GM03348 (cell line): Measurements from ENCODE around the gene RFXANK.
"Not testable (repeated sequence)": the region's sequence is repeated elsewhere in the genome, so short reads cannot be mapped to it uniquely, and the experiment has no call there.

ENCODE experiments used
- DNase-seq: peaks from one replicate; pipeline ENCODE4 v3.0.0; 2012; ENCODE audit warnings: low spot score

Gene RFXANK

GRCh38 chr19:19170053-19170872, 21.8 kb upstream of the RFXANK start, which contains the start of gene MEF2B:
Gene MEF2B, minus strand, starts transcription at chr19:19170263. Its CDS starts 19,528 bp downstream, at chr19:19150735.
- DNase-seq: peak; percentile 93

GRCh38 chr19:19170873-19171672, 21.0 kb upstream of the RFXANK start:
- DNase-seq: no peak

GRCh38 chr19:19171821-19172532, 20.1 kb upstream of the RFXANK start:
- no peak for DNase-seq

DNA sequence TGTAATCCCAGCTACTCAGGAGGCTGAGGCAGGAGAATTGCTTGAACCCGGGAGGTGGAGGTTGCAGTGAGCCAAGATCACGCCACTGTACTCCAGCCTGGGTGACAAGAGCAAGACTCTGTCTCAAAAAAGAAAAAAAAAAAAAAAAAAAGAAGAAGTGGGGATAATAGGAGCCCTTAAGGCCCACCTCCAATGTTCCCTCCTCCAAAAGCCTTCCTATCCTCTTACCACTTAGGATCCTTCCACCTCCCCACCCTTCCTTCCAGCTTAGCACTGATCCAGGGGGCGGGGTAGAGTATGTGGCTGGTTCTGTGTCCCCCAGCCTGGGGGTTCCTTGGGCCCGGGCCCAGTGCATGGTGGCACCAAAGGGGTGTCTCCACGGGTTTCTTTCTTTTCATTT, 18.8 kb upstream of the RFXANK start:
- DNase-seq: not testable (repeated sequence)

DNA sequence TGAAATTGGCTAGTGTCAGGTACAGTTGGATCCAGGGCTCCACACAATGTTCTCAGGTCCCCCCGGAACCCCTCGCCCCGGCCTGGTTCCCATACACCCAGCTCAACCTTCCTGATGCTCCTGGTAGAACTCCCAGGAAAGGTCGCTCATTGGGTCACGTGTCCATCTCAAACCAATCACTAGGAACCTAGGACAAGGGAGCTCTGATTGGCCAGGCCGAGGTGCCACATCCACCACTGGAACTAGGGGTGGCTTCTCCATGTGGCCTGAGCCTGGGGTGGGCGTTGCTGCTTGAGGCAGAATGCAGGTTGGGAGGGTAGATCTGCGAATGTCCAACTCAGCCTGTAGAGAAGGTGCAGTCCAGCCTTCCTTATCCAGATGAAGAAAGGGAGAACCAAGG, 15.1 kb upstream of the RFXANK start:
- no peak for DNase-seq

DNA sequence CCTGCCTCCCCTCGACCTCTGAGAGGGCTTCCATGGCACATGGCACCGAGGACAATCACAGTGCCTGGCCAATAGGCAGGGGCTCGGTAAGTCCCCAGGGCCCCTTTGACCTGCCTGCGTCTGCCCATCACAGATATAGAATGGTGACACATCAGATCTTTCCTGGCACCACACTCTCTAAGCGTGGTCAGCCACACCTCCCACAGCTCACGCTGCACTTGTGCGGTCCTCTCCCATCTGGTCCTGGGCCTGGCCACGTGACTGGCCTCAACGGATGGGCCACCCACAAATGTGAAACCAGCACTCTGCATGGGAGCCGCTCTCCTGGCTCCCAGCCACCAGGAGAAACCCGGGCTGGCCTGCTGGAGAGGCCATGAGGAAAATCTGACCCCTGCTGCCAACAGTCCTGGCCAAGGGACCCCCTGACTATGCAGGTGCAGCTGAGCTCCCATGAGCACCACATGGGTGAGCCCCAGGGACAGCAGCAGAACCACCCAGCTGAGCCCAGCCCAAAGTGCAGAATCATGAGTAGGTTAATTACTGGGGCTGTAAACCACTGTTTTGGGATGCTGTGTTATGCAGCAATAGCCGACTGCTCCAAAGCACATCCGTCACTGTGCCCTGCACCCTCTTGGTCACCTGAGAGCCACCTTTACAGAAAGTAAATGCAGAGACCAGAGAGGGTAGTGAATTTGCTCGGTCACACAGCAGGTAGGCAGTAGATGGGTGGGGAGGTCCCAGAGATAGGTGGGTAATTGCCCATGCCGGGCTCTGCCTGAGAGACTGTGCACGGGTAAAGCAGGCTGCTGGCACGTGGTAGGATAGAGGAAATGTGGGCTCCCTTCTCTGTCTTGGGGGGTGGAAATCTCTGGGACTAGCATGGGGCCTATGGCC, 12.3 kb upstream of the RFXANK start:
- DNase-seq: no peak

- no peak for DNase-seq
Observed at GRCh38 chr19:19181488-19181998, 10.5 kb upstream of the RFXANK start.

DNA sequence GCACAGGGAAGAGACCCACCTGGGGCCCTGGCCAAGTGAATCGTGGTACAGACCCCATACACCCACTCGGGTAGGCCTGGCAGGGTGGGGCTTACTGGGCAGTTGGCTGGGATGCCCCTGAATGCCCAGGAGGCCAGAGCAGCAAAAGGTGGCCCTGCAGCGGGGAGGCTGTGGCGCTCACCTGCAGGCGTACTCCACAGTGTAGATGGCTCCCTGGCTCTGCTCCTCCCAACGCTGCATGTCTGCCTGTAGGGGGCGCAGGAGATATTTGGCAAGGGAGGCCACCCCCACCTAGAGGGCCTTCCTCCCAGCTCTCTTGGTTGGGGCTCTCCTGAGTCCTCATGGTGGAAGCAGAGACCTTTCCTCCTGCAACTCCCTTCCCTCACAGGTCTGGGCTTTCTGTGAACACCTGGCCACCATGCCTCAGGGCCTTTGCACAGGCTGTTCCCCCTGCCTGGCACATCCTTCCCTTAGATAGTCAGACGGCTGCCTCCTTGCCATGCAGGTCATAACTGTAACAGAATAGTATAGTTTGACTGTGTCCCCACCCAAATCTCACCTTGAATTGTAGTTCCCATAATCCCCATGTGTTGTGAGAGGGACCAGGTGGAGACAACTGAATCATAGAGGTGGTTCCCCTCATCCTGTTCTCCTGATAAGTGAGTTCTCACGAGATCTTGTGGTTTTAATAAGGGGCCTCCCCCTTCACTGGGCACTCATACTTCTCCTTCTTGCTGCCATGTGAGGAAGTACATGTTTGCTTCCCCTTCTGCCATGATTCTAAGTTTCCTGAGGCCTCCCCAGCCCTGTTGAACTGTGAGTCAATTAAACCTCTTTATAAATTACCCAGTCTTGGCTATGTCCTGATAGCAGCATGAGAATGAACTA, 6.0 kb upstream of the RFXANK start:
- peak; percentile 69 for DNase-seq

DNA sequence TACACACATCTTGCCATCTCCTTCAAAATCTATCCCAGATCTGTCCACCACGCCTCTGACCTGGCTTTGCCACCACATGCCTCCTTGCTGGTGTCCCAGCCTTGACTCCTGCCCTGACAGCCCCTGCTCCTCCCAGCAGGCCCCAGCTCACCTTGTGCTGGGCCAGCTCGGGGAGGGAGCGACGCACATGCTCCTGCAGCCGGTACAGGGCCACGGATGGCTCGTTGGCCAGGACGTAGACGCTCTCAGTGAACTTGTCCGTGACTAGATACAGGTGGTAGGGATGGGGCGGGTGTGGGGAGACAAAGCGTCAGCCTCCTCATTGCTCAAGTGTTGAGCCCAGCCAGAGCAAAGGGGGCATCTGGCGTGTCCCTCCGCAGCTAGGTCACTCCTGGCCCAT, 5.3 kb upstream of the RFXANK start:
- DNase-seq: no peak

DNA sequence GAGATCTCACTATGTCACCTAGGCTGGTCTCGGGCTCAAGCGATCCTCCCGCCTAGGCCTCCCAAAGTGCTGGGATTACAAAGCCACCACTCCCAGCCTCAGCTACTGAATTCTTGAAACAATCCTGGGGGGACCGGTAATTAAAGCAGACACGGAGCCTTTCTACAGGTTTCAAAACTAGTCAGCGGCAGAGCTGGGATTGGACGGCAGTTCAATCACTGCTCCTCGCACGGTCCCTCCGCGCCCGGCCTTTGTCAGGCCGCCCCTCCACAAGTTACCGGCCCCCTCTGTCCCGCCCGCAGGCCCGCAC, 335 bp upstream of the RFXANK start:
- no peak for DNase-seq

DNA sequence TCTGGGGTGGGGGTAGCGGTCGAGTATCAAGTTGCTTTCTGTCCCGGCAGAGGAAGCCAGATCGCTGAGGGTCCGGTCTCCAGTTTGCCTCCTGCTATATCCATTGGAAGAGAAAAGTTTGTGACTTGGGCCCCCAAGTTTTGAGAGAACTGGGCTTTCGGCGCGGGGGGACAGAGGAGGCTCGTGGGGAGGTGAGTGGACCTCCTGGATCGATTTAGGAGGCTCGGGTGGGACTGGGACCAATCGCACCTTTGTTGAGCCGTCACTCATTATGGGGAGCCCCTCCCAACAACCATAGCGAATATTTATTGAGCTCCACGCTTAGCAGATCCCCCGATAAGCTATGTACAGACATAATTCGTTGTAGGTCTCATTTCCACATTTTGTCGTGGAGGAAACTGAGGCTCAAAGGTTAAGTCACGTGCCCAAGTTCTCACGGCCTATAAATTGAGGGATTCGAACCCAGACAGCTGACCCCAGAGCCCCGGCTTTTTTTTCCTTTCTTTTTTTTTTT, 909 bp downstream of the RFXANK start:
- DNase-seq: no peak

- no peak for DNase-seq
Observed at GRCh38 chr19:19193926-19194325, 1.9 kb downstream of the RFXANK start.

DNA sequence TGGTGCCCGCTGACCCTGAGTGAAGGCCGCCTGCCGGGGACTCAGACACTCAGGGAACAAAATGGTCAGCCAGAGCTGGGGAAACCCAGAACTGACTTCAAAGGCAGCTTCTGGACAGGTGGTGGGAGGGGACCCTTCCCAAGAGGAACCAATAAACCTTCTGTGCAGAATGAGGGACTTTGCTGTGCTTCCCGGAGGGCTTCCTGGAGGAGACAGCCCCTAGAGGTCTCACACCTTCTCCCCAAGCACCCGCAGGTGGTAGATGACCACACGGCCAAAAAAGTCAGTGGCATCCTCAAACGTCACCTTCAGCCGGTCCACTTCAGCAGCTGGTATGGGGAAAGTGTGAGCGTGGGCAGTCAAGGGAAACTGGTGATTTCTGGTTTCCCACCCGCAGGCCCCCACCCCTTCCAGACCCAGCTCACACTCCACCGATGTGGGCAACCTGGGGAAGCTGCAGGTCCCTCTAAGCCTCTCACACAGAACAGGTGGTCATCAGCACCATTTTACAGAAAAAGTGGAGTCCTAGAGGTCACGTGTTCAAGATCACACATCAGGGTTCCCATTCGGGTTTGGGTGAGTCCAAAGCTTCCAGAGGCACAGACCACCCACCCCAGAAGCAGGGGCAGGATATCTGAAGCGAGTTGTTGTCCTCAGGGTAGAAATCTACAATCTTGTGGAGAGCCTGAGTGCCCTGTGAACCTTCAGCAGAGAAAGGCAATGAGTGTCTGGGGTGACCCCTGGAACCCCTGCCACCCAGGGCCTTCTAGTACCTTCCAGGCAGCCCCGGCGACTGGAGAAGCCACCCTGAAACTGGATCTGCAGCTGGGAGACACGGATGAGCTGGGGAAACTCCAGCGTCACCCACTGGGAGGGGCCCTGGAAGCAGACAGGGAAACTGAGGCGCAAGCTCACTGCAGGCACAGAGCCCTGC, 9.9 kb downstream of the RFXANK start:
- DNase-seq: no peak

- no peak for DNase-seq
Observed at GRCh38 chr19:19202707-19203011, 10.6 kb downstream of the RFXANK start.

DNA sequence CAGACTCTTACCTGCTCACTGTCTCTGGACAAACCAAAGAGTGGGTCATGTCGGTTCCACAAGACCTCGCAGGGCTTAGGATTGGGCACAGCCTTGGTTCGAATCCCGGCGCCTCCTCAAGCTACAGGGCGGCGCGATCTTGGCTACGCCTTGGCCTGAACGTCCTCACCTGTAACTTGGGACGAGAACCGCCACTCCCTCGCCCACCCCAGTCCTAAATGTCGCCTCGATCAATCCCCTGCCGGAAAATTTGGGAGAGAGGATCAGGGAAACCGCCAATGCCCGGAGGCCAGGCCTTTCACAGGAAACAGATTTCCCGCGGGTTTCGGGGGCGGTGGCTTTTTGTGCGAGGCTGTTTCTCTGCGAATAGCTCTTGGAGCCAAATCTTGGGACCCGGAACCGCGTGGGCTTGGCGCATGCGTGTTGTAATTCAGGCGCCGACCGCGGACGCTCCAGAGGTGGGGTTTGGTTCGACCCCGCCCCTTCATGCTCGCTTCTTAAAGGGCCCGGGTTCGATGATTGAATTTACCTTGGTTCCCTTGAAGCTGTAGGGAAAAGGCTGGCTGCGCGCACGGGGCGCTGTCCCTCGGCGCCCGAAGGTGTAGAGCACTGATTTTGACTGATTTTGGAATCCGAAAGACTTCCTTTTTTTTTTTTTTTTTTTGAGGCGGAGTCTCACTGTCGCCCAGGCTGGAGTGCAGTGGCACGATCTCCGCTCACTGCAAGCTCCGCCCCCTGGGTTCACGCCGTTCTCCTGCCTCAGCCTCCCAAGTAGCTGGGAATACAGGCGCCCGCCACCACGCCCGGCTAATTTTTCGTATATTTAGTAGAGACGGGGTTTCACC, 11.2 kb downstream of the RFXANK start, which contains the start of gene NR2C2AP:
Gene NR2C2AP (minus strand): TSS at position 403 of the 845 bp plus-strand sequence. CDS start 354 bp downstream, at position 49.
- peak; percentile 99 for DNase-seq

GRCh38 chr19:19204181-19204580, 12.1 kb downstream of the RFXANK start:
- DNase-seq: no peak

DNA sequence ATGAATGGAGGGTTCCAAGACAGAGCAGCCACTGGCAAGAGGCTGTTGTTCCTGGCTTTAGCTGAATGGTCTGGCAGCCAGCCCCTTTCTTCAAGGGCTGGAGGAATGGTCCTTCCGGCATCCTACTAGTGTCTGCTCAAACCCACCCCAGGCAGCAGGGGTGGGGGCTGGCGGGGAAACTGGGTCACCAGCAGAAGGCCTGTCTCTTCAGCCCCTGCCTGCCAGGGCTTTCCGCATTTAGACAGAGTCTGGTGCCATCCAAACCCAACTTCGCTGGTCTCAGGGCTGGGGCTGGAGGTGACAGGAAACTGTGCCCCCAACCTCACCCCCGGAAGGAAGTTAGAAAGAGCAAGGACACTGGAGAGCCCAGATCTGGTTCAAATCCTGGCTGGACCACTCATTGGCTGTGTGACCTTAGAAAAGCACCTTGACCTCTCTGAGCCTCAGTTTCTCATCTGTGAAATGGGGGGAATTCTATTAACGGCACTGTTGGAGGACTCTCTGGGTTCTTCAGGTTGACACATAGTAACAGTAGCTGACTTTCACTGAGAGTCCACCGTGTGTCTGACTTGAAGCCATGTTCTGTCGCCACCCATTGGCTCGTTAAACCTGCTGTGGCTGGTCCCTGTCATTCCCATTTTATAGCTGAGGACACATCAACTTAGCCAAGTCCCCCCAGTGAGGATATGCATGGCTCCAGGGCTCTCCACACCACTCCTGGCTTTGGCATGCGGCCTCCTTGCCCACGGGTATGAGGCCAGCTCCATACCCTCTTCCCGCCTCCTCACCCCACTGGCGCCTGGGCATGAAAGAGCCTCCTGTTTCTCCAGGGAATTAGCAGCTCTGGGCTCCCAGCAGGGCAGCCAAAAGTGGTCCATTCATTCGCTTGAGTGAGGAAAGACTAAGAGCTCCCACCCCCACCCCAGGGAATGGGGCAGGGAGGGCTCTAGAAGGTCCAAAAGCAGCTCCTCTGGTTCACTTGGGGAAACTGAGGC, 13.7 kb downstream of the RFXANK start:
- DNase-seq: no peak
